Measurements from ENCODE around the gene CAMK2G. TPM values are rescaled to one million over a fixed set of nuclear protein-coding genes. Genes with fewer than 3 reads are reported as not detected.

Gene CAMK2G
- total RNA-seq, 3 donors from 2014 or later = 22.6 to 28.0 (median 27.2) TPM

DNA sequence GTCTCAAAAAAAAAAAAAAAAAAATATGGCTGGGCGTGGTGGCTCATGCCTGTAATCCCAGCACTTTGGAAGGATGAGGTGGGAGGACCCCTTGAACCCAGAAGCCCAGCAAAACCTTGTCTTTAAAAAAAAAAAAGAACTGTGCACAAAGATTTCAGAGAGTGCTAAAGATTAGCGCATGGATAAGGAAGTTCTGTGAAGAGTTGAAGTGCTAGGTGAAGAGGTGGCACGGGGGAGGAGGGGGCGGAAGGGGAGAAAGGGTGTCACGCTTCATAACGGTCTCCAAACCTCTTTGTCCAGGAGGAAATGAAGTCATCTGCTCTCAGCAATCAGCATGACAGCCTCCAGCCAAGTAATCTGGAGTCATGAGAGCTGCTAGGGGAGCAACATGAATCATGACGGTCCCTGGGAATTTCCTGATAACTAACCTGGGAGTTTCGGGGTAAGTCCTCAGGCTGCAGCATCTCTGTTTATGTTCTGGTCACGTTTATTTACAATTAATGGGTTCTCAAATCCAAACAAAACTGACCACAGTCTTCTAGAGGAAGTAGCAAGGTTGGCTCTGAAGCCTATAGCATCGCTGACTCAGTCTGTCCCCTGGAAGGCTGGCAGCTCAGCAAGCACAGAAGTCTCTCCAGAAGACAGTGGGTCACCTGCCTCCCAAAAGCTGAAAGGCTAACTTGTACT is 34.6 kb upstream of the CAMK2G start:
- Histone ChIP-seq H3K4me1 (peaks cover 0 to 8% of the 10 kb centered on the region in 2 donors), H3K4me3 (no peak overlapping the region), H3K36me3 (no peaks in the 10 kb centered on the region), H3K27me3 (no peaks in the 10 kb centered on the region), H3K27ac (peak overlapping the region; percentile 54 to 76), H3K9me3 (no peaks in the 10 kb centered on the region)
- no peak for DNase-seq (ENCODE audit: low spot score in 2 of 2)
- intact Hi-C loops (cut with DNase I; ENCODE audit: low total_unique reads) = no loop called here
- TF ChIP-seq, protein P1, sequence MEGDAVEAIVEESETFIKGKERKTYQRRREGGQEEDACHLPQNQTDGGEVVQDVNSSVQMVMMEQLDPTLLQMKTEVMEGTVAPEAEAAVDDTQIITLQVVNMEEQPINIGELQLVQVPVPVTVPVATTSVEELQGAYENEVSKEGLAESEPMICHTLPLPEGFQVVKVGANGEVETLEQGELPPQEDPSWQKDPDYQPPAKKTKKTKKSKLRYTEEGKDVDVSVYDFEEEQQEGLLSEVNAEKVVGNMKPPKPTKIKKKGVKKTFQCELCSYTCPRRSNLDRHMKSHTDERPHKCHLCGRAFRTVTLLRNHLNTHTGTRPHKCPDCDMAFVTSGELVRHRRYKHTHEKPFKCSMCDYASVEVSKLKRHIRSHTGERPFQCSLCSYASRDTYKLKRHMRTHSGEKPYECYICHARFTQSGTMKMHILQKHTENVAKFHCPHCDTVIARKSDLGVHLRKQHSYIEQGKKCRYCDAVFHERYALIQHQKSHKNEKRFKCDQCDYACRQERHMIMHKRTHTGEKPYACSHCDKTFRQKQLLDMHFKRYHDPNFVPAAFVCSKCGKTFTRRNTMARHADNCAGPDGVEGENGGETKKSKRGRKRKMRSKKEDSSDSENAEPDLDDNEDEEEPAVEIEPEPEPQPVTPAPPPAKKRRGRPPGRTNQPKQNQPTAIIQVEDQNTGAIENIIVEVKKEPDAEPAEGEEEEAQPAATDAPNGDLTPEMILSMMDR (IDR thresholded peaks at IDR 0.05) = no peak
- TF ChIP-seq POLR2AphosphoS5 (IDR thresholded peaks at IDR 0.05) (peak in 1 of 3 donors; percentile 19), POLR2A (IDR thresholded peaks at IDR 0.05) (no peak)

DNA sequence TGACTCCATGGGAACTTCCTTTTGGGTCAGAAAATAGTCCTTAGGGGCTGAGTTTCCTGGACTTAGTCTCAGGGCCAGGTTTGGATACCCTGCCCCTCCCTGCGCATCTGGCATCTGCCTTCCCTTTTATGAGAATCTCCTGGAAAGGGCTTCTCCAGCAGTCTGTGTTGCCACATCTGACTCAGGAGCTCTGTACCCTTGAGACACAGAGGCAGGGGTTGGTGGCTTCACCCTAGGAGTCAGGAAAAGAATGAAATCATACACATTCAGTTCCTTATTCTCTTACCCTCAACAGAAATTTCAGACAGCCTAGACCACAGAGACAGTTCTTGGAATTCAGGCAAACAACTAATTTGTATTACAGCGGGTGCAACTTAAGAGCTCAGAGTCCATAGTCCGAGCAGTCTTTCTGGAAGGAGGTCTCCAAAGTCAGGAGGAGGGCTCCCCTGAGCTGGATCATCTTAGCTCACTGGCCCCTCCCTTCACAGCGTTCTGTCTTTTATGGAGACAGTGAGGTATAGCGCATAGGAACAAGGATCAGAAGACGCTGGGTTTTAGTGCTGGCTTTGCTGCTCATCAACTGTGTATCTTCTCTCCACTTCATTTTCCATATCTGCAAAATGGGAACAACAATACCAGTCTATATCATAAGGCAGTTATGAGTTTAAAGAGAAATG is 33.6 kb upstream of the CAMK2G start:
- Histone ChIP-seq H3K27ac (peak overlapping the region; percentile 83 to 90), H3K27me3 (no peaks in the 10 kb centered on the region), H3K4me1 (peaks cover 0 to 8% of the 10 kb centered on the region in 2 donors), H3K9me3 (no peaks in the 10 kb centered on the region), H3K36me3 (no peaks in the 10 kb centered on the region), H3K4me3 (no peak overlapping the region)
- TF ChIP-seq POLR2AphosphoS5 (IDR thresholded peaks at IDR 0.05) = no peak
- no peak for TF ChIP-seq POLR2A (IDR thresholded peaks at IDR 0.05)
- TF ChIP-seq, protein P1 (IDR thresholded peaks at IDR 0.05) = no peak
- DNase-seq (ENCODE audit: low spot score in 2 of 2) = no peak
- intact Hi-C loops (cut with DNase I; ENCODE audit: low total_unique reads) = no loop called here

DNA sequence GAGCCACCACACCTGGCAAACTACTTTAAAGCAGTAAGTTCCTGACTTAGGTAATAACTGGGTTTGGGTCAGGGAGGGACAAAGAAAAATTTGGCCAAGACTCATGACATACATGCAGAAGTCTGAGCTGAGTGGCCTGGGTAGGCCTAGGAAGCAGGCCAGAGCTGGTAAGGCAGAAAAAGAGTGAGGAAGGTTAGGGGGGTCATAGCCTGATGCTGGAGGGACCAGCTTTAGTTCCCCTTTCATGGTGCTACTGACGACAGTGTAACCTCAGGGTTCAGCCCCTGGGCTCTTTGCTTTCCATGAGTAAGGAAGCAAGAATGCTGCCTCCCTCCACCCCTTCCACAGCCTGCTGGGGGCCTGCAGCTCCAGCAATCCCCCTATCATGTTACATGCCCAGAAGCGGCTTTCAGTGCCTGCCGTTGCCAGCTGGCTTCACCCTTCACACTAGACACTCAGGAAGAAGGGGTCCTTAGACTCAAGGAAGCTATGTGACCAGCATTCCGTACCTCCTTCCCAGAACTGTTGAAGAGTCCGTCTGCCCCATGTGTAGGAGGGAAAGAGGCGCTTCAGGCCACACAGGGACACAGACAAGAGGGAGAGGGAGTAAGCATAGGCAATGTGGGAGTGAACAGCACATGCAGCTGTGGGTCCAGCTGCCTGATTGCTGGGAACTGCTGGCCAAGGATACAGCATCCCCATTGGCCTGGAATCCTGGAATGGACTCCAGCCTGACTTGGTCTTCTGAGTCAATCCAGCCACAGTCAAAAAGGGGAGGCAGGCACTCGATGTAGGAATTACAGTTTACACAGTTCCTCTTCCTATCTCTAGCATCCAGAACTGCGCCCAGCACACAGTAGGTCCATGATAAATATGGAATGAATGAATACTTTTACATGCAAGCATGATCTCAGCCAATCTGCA is 32.4 kb upstream of the CAMK2G start:
- H3K27ac ChIP-seq = peak overlapping the region; percentile 83 to 90
- intact Hi-C loops (cut with DNase I; ENCODE audit: low total_unique reads) = no loop called here

DNA sequence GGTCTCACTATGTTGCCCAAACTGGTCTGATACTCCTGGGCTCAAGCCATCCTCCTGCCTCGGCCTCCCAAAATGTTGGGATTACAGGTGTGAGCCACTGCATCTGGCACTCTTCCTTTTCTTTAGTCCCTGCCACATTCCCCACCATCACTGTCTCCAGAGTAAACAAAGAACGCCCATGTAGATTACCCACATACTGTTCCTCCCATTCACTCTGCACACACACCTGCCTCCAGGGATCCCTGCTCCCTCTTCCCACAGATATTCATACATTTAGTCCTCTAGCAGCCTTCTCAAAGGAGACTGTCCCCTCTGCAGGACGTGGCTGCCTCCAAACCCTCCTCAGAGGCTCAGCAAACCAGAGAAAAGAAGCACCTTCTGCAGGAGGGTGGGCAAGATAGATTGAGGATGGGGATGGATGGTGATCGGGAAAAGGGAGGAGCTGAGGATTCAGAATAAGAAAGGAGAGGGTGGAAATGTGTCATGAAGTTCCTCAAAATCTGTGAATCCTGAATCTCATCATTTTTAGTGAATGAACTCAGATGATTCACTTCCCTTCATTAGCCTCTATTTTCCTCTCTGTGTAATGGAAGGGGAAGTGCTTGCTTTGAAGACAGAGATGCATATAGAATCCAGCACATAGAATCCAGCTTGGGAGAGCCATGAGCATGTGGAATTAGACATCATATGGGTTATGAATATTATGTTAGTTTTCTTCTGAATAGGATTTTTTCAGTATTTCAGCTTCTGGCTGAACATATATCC is 31.1 kb upstream of the CAMK2G start:
- Histone ChIP-seq H3K4me1 (no peaks in the 10 kb centered on the region), H3K27ac (peak overlapping the region in 1 of 2 donors; percentile 90), H3K4me3 (no peak overlapping the region), H3K27me3 (no peaks in the 10 kb centered on the region), H3K36me3 (no peaks in the 10 kb centered on the region), H3K9me3 (no peaks in the 10 kb centered on the region)
- DNase-seq (ENCODE audit: low spot score in 2 of 2) = no peak
- intact Hi-C loops (cut with DNase I; ENCODE audit: low total_unique reads) = no loop called here
- TF ChIP-seq POLR2A (IDR thresholded peaks at IDR 0.05) (no peak), POLR2AphosphoS5 (IDR thresholded peaks at IDR 0.05) (no peak)
- TF ChIP-seq, protein P1 (IDR thresholded peaks at IDR 0.05) = no peak

More for the DNA sequence above, 32.4 kb upstream of the CAMK2G start:
- peak in 1 of 2 donors; percentile 54 for DNase-seq (ENCODE audit: low spot score in 2 of 2)
- H3K4me3 ChIP-seq = peak overlapping the region in 1 of 3 donors; percentile 23
- no peak for TF ChIP-seq POLR2A (IDR thresholded peaks at IDR 0.05)
- peak in 1 of 3 donors; percentile 70 for TF ChIP-seq POLR2AphosphoS5 (IDR thresholded peaks at IDR 0.05)
- H3K9me3 ChIP-seq = no peaks in the 10 kb centered on the region
- H3K4me1 ChIP-seq = peaks cover 0 to 5% of the 10 kb centered on the region in 2 donors
- H3K27me3 ChIP-seq = no peaks in the 10 kb centered on the region
- no peaks in the 10 kb centered on the region for H3K36me3 ChIP-seq

DNA sequence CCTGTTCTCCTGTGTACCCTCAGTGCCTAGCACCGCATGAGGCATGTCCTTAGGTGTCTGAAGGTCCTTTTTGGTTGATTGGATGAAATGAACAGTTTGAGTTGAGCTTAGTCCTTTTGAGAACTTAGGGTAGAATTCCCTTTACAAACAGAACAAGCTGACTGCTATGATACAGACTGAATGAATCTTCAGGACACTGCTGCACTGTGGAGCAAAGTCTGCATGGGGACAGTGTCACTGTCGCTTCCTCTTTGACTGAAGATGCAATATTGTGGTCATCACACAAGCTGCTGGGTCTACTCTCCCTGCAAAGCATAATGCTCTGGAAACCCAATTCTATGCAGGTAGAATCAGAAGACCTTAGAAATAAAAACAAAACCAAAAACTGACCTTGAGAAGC is 28.0 kb upstream of the CAMK2G start:
- no peaks in the 10 kb centered on the region for H3K4me1 ChIP-seq
- no peaks in the 10 kb centered on the region for H3K36me3 ChIP-seq
- TF ChIP-seq POLR2AphosphoS5 (IDR thresholded peaks at IDR 0.05) = no peak
- TF ChIP-seq, protein P1 (IDR thresholded peaks at IDR 0.05) = no peak
- TF ChIP-seq POLR2A (IDR thresholded peaks at IDR 0.05) = no peak
- no peak overlapping the region for H3K27ac ChIP-seq
- H3K4me3 ChIP-seq = no peak overlapping the region
- intact Hi-C loops (cut with DNase I; ENCODE audit: low total_unique reads) = no loop called here
- H3K27me3 ChIP-seq = no peaks in the 10 kb centered on the region
- H3K9me3 ChIP-seq = no peaks in the 10 kb centered on the region
- no peak for DNase-seq (ENCODE audit: low spot score in 2 of 2)
